ENCODE data around the gene MALT1. TPM values are rescaled to one million over a fixed set of nuclear protein-coding genes. Genes with fewer than 3 reads are reported as not detected.
A peak's percentile ranks its signal among the peaks of the same experiment; 100 is the strongest.
"Not testable (repeated sequence)": the region's sequence is repeated elsewhere in the genome, so short reads cannot be mapped to it uniquely, and the experiment has no call there.

Gene MALT1
- total RNA-seq, 1 donor from 2014 or later: 29.7 TPM

GRCh38 chr18:58768293-58768974 lies 97.2 kb downstream of the MALT1 start:
- DNase-seq (ENCODE audit: extremely low spot score, unreplicated experiment): peak; percentile 89
- H3K9me3 Mint-ChIP-seq: peaks cover 2% of the 10 kb centered on the region

GRCh38 chr18:58769321-58769720 lies 98.1 kb downstream of the MALT1 start:
- Mint-ChIP-seq H3K27me3 (peaks cover 42% of the 10 kb centered on the region), H3K9me3 (peaks cover 5% of the 10 kb centered on the region), H3K27ac (no peak overlapping the region), H3K4me1 (ENCODE audit: unreplicated experiment) (peaks cover 24% of the 10 kb centered on the region), H3K36me3 (peaks cover 4% of the 10 kb centered on the region), H3K4me3 (no peak overlapping the region)
- DNase-seq (ENCODE audit: extremely low spot score, unreplicated experiment): no peak
- no peak for TF ChIP-seq CTCF (conservative IDR thresholded peaks at IDR 0.05)

More at GRCh38 chr18:58768293-58768974, 97.2 kb downstream of the MALT1 start:
- Mint-ChIP-seq H3K27me3 (peaks cover 44% of the 10 kb centered on the region), H3K4me1 (ENCODE audit: unreplicated experiment) (peaks cover 24% of the 10 kb centered on the region), H3K36me3 (peaks cover 1% of the 10 kb centered on the region), H3K27ac (no peak overlapping the region), H3K4me3 (peak overlapping the region; percentile 82)
- TF ChIP-seq CTCF (conservative IDR thresholded peaks at IDR 0.05): peak; percentile 93

- Mint-ChIP-seq H3K4me1 (ENCODE audit: unreplicated experiment) (peaks cover 18% of the 10 kb centered on the region), H3K9me3 (peaks cover 5% of the 10 kb centered on the region), H3K27me3 (peaks cover 33% of the 10 kb centered on the region)
These were observed 99.3 kb downstream of the MALT1 start for GRCh38 chr18:58770601-58771000.

GRCh38 chr18:58772161-58772560 lies 100.9 kb downstream of the MALT1 start:
- TF ChIP-seq CTCF (conservative IDR thresholded peaks at IDR 0.05): no peak
- H3K4me1 Mint-ChIP-seq (ENCODE audit: unreplicated experiment): peaks cover 16% of the 10 kb centered on the region

More at GRCh38 chr18:58770601-58771000, 99.3 kb downstream of the MALT1 start:
- H3K27ac Mint-ChIP-seq: no peak overlapping the region
- H3K4me3 Mint-ChIP-seq: no peak overlapping the region
- TF ChIP-seq CTCF (conservative IDR thresholded peaks at IDR 0.05): no peak
- DNase-seq (ENCODE audit: extremely low spot score, unreplicated experiment): no peak
- peaks cover 4% of the 10 kb centered on the region for H3K36me3 Mint-ChIP-seq

GRCh38 chr18:58776084-58776483 lies 104.8 kb downstream of the MALT1 start:
- peaks cover 6% of the 10 kb centered on the region for H3K27me3 Mint-ChIP-seq
- peaks cover 4% of the 10 kb centered on the region for H3K36me3 Mint-ChIP-seq
- no peak for TF ChIP-seq CTCF (conservative IDR thresholded peaks at IDR 0.05)
- H3K27ac Mint-ChIP-seq: no peak overlapping the region
- DNase-seq (ENCODE audit: extremely low spot score, unreplicated experiment): no peak
- peaks cover 5% of the 10 kb centered on the region for H3K9me3 Mint-ChIP-seq
- no peak overlapping the region for H3K4me3 Mint-ChIP-seq
- peaks cover 4% of the 10 kb centered on the region for H3K4me1 Mint-ChIP-seq (ENCODE audit: unreplicated experiment)

More at GRCh38 chr18:58772161-58772560, 100.9 kb downstream of the MALT1 start:
- H3K9me3 Mint-ChIP-seq: peaks cover 5% of the 10 kb centered on the region
- no peak overlapping the region for H3K4me3 Mint-ChIP-seq
- peaks cover 25% of the 10 kb centered on the region for H3K27me3 Mint-ChIP-seq
- no peak for DNase-seq (ENCODE audit: extremely low spot score, unreplicated experiment)
- no peak overlapping the region for H3K27ac Mint-ChIP-seq
- peaks cover 4% of the 10 kb centered on the region for H3K36me3 Mint-ChIP-seq

GRCh38 chr18:58776541-58776940 lies 105.3 kb downstream of the MALT1 start:
- not testable (repeated sequence) for H3K4me3 Mint-ChIP-seq; H3K27ac Mint-ChIP-seq; DNase-seq (ENCODE audit: extremely low spot score, unreplicated experiment)

More at GRCh38 chr18:58776541-58776940, 105.3 kb downstream of the MALT1 start:
- H3K36me3 Mint-ChIP-seq; H3K27me3 Mint-ChIP-seq; H3K9me3 Mint-ChIP-seq; H3K4me1 Mint-ChIP-seq (ENCODE audit: unreplicated experiment): not testable (repeated sequence)

Data from type B pancreatic cell (in vitro differentiated cells).